HEK293 (cell line): ENCODE measurements around the gene SNAPC2.

Experiments
- BCL11A ChIP-seq: fragments of 450-650 bp; formaldehyde crosslinking; IDR thresholded peaks from 2 replicates; pipeline ENCODE4 v1.5.1; 2016; ENCODE audit warnings: low read depth, missing biosample characterization, missing genetic modification characterization
- GLI2 ChIP-seq: fragments of 450-650 bp; formaldehyde crosslinking; IDR thresholded peaks from 2 replicates; pipeline ENCODE4; 2017; ENCODE audit warnings: missing biosample characterization, missing genetic modification characterization, low read depth, borderline replicate concordance
- KLF8 ChIP-seq: fragments of 450-650 bp; formaldehyde crosslinking; IDR thresholded peaks from 2 replicates; pipeline ENCODE4 v1.5.1; 2016; ENCODE audit warnings: missing biosample characterization, missing genetic modification characterization
- TCF7L2 ChIP-seq: IDR thresholded peaks from 2 replicates; pipeline ENCODE4 v1.6.1; 2011; ENCODE audit warnings: low read depth, mild to moderate bottlenecking, inconsistent platforms, low read length, moderate library complexity, borderline replicate concordance
- YY1 ChIP-seq: fragments of 450-650 bp; formaldehyde crosslinking; IDR thresholded peaks from 2 replicates; pipeline ENCODE4 v1.5.1; 2018; ENCODE audit warnings: missing biosample characterization, missing genetic modification characterization
- ZFP3 ChIP-seq: fragments of 450-650 bp; formaldehyde crosslinking; IDR thresholded peaks from 2 replicates; pipeline ENCODE4 v1.5.1; 2016; ENCODE audit warnings: low read depth, missing biosample characterization, missing genetic modification characterization
- ZFP69B ChIP-seq: fragments of 450-650 bp; formaldehyde crosslinking; IDR thresholded peaks from 2 replicates; pipeline ENCODE4 v1.5.1; 2016; ENCODE audit warnings: missing biosample characterization, missing genetic modification characterization
- ZNF274 ChIP-seq, 2 experiments: fragments of 200-500 bp in 1 of 2; fragments of 450-650 bp in 1 of 2; sonication (Bioruptor generic) in 1 of 2; formaldehyde crosslinking in 1 of 2; IDR thresholded peaks; 2 replicates each; pipeline versions ENCODE4 v1.5.1 to v1.6.1; 2014 to 2016; ENCODE audit warnings: borderline replicate concordance in 1 of 2, inconsistent platforms in 1 of 2, low read length in 1 of 2, missing biosample characterization in 1 of 2, missing genetic modification characterization in 1 of 2
- TF ChIP-seq, protein P1 (sequence below): fragments of 450-650 bp; formaldehyde crosslinking; IDR thresholded peaks from 2 replicates; pipeline ENCODE4 v1.5.1; 2016; ENCODE audit warnings: missing biosample characterization, missing genetic modification characterization
- TF ChIP-seq, protein P2 (sequence below): fragments of 450-650 bp; formaldehyde crosslinking; IDR thresholded peaks from 2 replicates; pipeline ENCODE4 v1.5.1; 2016; ENCODE audit warnings: missing biosample characterization, missing genetic modification characterization
- TF ChIP-seq, protein P3 (sequence below): fragments of 450-650 bp; formaldehyde crosslinking; IDR thresholded peaks from 2 replicates; pipeline ENCODE4 v1.5.1; 2016; ENCODE audit warnings: missing biosample characterization, missing genetic modification characterization

DNA sequence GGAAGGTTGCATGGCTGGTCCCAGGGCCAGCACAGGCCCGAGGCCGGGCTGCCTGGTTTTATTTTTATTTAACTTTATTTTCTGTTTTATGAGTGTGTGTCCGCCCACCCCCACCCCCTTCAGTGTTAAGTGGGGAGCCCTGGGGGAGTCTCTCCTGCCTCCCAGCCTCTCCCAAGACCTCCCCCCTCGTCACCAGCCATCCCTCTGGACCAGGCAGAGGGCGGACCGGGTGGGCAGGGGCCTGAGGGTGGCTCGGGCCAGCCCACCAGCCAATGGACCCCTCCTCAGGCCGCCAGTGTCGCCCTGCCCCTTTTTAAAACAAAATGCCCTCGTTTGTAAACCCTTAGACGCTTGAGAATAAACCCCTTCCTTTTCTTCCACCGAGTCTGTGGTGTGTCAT, 6.0 kb upstream of the SNAPC2 start:
- TF ChIP-seq ZFP69B (tag by site-specific recombination) (no peak), YY1 (tag by site-specific recombination) (no peak), ZNF274 (IDR thresholded peaks at IDR 0.05; ENCODE audit: low read length) (no peak), ZNF274 (tag by site-specific recombination; IDR thresholded peaks at IDR 0.05; ENCODE audit: borderline replicate concordance) (no peak), ZFP3 (no peak), GLI2 (tag by site-specific recombination) (no peak), TCF7L2 (no peak), BCL11A (tag by site-specific recombination) (no peak), KLF8 (no peak)
- TF ChIP-seq, protein P1, sequence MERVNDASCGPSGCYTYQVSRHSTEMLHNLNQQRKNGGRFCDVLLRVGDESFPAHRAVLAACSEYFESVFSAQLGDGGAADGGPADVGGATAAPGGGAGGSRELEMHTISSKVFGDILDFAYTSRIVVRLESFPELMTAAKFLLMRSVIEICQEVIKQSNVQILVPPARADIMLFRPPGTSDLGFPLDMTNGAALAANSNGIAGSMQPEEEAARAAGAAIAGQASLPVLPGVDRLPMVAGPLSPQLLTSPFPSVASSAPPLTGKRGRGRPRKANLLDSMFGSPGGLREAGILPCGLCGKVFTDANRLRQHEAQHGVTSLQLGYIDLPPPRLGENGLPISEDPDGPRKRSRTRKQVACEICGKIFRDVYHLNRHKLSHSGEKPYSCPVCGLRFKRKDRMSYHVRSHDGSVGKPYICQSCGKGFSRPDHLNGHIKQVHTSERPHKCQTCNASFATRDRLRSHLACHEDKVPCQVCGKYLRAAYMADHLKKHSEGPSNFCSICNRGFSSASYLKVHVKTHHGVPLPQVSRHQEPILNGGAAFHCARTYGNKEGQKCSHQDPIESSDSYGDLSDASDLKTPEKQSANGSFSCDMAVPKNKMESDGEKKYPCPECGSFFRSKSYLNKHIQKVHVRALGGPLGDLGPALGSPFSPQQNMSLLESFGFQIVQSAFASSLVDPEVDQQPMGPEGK: no peak
- TF ChIP-seq, protein P2, sequence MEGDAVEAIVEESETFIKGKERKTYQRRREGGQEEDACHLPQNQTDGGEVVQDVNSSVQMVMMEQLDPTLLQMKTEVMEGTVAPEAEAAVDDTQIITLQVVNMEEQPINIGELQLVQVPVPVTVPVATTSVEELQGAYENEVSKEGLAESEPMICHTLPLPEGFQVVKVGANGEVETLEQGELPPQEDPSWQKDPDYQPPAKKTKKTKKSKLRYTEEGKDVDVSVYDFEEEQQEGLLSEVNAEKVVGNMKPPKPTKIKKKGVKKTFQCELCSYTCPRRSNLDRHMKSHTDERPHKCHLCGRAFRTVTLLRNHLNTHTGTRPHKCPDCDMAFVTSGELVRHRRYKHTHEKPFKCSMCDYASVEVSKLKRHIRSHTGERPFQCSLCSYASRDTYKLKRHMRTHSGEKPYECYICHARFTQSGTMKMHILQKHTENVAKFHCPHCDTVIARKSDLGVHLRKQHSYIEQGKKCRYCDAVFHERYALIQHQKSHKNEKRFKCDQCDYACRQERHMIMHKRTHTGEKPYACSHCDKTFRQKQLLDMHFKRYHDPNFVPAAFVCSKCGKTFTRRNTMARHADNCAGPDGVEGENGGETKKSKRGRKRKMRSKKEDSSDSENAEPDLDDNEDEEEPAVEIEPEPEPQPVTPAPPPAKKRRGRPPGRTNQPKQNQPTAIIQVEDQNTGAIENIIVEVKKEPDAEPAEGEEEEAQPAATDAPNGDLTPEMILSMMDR (tag by site-specific recombination): no peak
- TF ChIP-seq, protein P3, sequence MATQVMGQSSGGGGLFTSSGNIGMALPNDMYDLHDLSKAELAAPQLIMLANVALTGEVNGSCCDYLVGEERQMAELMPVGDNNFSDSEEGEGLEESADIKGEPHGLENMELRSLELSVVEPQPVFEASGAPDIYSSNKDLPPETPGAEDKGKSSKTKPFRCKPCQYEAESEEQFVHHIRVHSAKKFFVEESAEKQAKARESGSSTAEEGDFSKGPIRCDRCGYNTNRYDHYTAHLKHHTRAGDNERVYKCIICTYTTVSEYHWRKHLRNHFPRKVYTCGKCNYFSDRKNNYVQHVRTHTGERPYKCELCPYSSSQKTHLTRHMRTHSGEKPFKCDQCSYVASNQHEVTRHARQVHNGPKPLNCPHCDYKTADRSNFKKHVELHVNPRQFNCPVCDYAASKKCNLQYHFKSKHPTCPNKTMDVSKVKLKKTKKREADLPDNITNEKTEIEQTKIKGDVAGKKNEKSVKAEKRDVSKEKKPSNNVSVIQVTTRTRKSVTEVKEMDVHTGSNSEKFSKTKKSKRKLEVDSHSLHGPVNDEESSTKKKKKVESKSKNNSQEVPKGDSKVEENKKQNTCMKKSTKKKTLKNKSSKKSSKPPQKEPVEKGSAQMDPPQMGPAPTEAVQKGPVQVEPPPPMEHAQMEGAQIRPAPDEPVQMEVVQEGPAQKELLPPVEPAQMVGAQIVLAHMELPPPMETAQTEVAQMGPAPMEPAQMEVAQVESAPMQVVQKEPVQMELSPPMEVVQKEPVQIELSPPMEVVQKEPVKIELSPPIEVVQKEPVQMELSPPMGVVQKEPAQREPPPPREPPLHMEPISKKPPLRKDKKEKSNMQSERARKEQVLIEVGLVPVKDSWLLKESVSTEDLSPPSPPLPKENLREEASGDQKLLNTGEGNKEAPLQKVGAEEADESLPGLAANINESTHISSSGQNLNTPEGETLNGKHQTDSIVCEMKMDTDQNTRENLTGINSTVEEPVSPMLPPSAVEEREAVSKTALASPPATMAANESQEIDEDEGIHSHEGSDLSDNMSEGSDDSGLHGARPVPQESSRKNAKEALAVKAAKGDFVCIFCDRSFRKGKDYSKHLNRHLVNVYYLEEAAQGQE (tag by site-specific recombination): no peak
